Stimulated activated CD4-positive, alpha-beta T cell treated with anti-CD3 and anti-CD28 coated beads, Interleukin-15, amount 100 ng/mL, for 24 hours (primary cell): ENCODE data around the gene DNAJC19.
A peak's percentile ranks its signal among the peaks of the same experiment; 100 is the strongest.
"Not testable (repeated sequence)": the region's sequence is repeated elsewhere in the genome, so short reads cannot be mapped to it uniquely, and the experiment has no call there.

Source experiments
- DNase-seq: peaks from one replicate; pipeline ENCODE4 v3.0.0-alpha.2; 2020

Gene DNAJC19

GRCh38 chr3:180989291-180990163 lies at the start of gene DNAJC19:
TSS of gene DNAJC19 (minus strand) at chr3:180989736. CDS start at chr3:180989602, 134 bp downstream.
- peak; percentile 92 for DNase-seq

- DNase-seq, result no peak
These were observed 41.4 kb upstream of the DNAJC19 start for GRCh38 chr3:181030948-181031347.

- no peak for DNase-seq
These were observed 35.7 kb upstream of the DNAJC19 start for GRCh38 chr3:181025204-181025603.

GRCh38 chr3:181017690-181018089 lies 28.2 kb upstream of the DNAJC19 start:
- no peak for DNase-seq

GRCh38 chr3:181009225-181009624 lies 19.7 kb upstream of the DNAJC19 start:
- DNase-seq, result peak; percentile 51

- no peak for DNase-seq
These were observed 19.3 kb upstream of the DNAJC19 start for GRCh38 chr3:181008796-181009195.

- DNase-seq, result no peak
These were observed 17.7 kb upstream of the DNAJC19 start for GRCh38 chr3:181007262-181007661.

- no peak for DNase-seq
These were observed 17.0 kb upstream of the DNAJC19 start for GRCh38 chr3:181006541-181006940.

- not testable (repeated sequence) for DNase-seq
These were observed 13.9 kb upstream of the DNAJC19 start for GRCh38 chr3:181003469-181003868.

GRCh38 chr3:181002331-181002730 lies 12.8 kb upstream of the DNAJC19 start:
- not testable (repeated sequence) for DNase-seq

- DNase-seq, result no peak
These were observed 6.9 kb upstream of the DNAJC19 start for GRCh38 chr3:180996415-180996932.

GRCh38 chr3:180990505-180990904 lies 969 bp upstream of the DNAJC19 start:
- DNase-seq, result no peak

GRCh38 chr3:180987344-180987743 lies 2.2 kb downstream of the DNAJC19 start:
- DNase-seq, result no peak

- DNase-seq, result not testable (repeated sequence)
These were observed 3.2 kb downstream of the DNAJC19 start for GRCh38 chr3:180986366-180986765.

GRCh38 chr3:180983136-180983535 lies 6.4 kb downstream of the DNAJC19 start:
- DNase-seq, result no peak

- DNase-seq, result no peak
These were observed 7.6 kb downstream of the DNAJC19 start for GRCh38 chr3:180981912-180982311.

- no peak for DNase-seq
These were observed 8.9 kb downstream of the DNAJC19 start for GRCh38 chr3:180980611-180981010.

GRCh38 chr3:180979961-180980360 lies 9.6 kb downstream of the DNAJC19 start:
- DNase-seq, result no peak

- DNase-seq, result no peak
These were observed 12.0 kb downstream of the DNAJC19 start for GRCh38 chr3:180977498-180977897.

GRCh38 chr3:180974286-180974685 lies 15.2 kb downstream of the DNAJC19 start:
- no peak for DNase-seq

- DNase-seq, result no peak
These were observed 16.0 kb downstream of the DNAJC19 start for GRCh38 chr3:180973543-180973942.

- DNase-seq, result no peak
These were observed 18.6 kb downstream of the DNAJC19 start for GRCh38 chr3:180970931-180971330.

- no peak for DNase-seq
These were observed 27.0 kb downstream of the DNAJC19 start for GRCh38 chr3:180962530-180962929.

GRCh38 chr3:180961552-180961951 lies 28.0 kb downstream of the DNAJC19 start:
- no peak for DNase-seq

GRCh38 chr3:180961087-180961486 lies 28.4 kb downstream of the DNAJC19 start:
- no peak for DNase-seq
